ENCODE results near the gene PLD3.
"Not testable (repeated sequence)": the region's sequence is repeated elsewhere in the genome, so short reads cannot be mapped to it uniquely, and the experiment has no call there.

The PLD3 gene

GRCh38 chr19:40365010-40365409, 16.5 kb downstream of the PLD3 start:
- DNase-seq (ENCODE audit: low read depth): no peak

- peak; percentile 78 for DNase-seq (ENCODE audit: low read depth)
Measured at GRCh38 chr19:40365613-40366401, 17.3 kb downstream of the PLD3 start.

GRCh38 chr19:40366697-40367561, 18.4 kb downstream of the PLD3 start:
- no peak for DNase-seq (ENCODE audit: low read depth)

- no peak for DNase-seq (ENCODE audit: low read depth)
Measured at GRCh38 chr19:40367577-40368434, 19.3 kb downstream of the PLD3 start.

GRCh38 chr19:40369797-40370196, 21.3 kb downstream of the PLD3 start:
- DNase-seq (ENCODE audit: low read depth): no peak

- not testable (repeated sequence) for DNase-seq (ENCODE audit: low read depth)
Measured at GRCh38 chr19:40370253-40370652, 21.8 kb downstream of the PLD3 start.

- DNase-seq (ENCODE audit: low read depth): no peak
Measured at GRCh38 chr19:40370997-40371801, 22.7 kb downstream of the PLD3 start.

GRCh38 chr19:40371802-40372122, 23.3 kb downstream of the PLD3 start:
- DNase-seq (ENCODE audit: low read depth): no peak

- no peak for DNase-seq (ENCODE audit: low read depth)
Measured at GRCh38 chr19:40374084-40374483, 25.6 kb downstream of the PLD3 start.

GRCh38 chr19:40376286-40376862, 27.9 kb downstream of the PLD3 start:
- DNase-seq (ENCODE audit: low read depth): no peak

GRCh38 chr19:40377876-40378385, 29.4 kb downstream of the PLD3 start:
- DNase-seq (ENCODE audit: low read depth): no peak

- DNase-seq (ENCODE audit: low read depth): no peak
Measured at GRCh38 chr19:40378509-40378908, 30.0 kb downstream of the PLD3 start.

GRCh38 chr19:40379446-40380198, 31.1 kb downstream of the PLD3 start:
- DNase-seq (ENCODE audit: low read depth): no peak

- DNase-seq (ENCODE audit: low read depth): no peak
Measured at GRCh38 chr19:40380199-40381037, 31.9 kb downstream of the PLD3 start.

GRCh38 chr19:40381321-40381720, 32.8 kb downstream of the PLD3 start:
- no peak for DNase-seq (ENCODE audit: low read depth)

GRCh38 chr19:40383668-40384248, 35.3 kb downstream of the PLD3 start:
- no peak for DNase-seq (ENCODE audit: low read depth)

GRCh38 chr19:40387155-40387554, 38.7 kb downstream of the PLD3 start:
- DNase-seq (ENCODE audit: low read depth): no peak

- no peak for DNase-seq (ENCODE audit: low read depth)
Measured at GRCh38 chr19:40388481-40388880, 40.0 kb downstream of the PLD3 start.
